GM12878 (cell line): ENCODE results near the gene CYSTM1. TPM values are rescaled to one million over a fixed set of nuclear protein-coding genes. Genes with fewer than 3 reads are reported as not detected.

Experiments
- ATAC-seq: fragments of 200-7000 bp; cut with Tn5 transposase; 3 replicates; pipeline ENCODE4 v1.9.1; 2020; ENCODE audit warnings: mild to moderate bottlenecking, moderate library complexity
- BruUV-seq: library from RNA; stranded (reverse); fragments of 400-500 nt; replicated peaks from 2 replicates; lab custom pipeline; 2021; lab: Mats Ljungman, UMichigan
- CTCF ChIA-PET: fragments of 300-600 bp; sonication (Branson Sonifier 250); formaldehyde crosslinking; extraction: SDS; loops from one replicate; lab custom pipeline; 2021; ENCODE audit warnings: inconsistent platforms; lab: Yijun Ruan, JAX
- POLR2A ChIA-PET: fragments of 350-600 bp; formaldehyde crosslinking; extraction: SDS; loops from one replicate; lab custom pipeline; 2021; ENCODE audit warnings: inconsistent platforms; lab: Charles Lee
- RAD21 ChIA-PET: fragments of 300-600 bp; sonication (Branson Sonifier 250); formaldehyde crosslinking; loops from one replicate; lab custom pipeline; 2023; ENCODE audit warnings: antibody characterized with exemption; ENCODE audit not compliant: unreplicated experiment; lab: Charles Lee
- SMC1A ChIA-PET: fragments of 300-600 bp; sonication (Branson Sonifier 250); formaldehyde crosslinking; loops from one replicate; lab custom pipeline; 2023; ENCODE audit not compliant: unreplicated experiment, uncharacterized antibody; lab: Charles Lee
- DNase-seq: peaks from one replicate; pipeline ENCODE4 v3.0.0-alpha.2; 2011; ENCODE audit warnings: low read depth, low spot score
- FAIRE-seq: peaks from 3 replicates; lab custom pipeline; 2011; peaks lifted over from hg19 to GRCh38; lab: Jason Lieb, UNC
- H2AFZ ChIP-seq: 2 replicates; pipeline ENCODE4 v1.6.0; 2011; ENCODE audit warnings: low read depth, low read length, control low read depth; ENCODE audit not compliant: control insufficient read depth
- H3K27ac ChIP-seq: 2 replicates; pipeline ENCODE4 v1.5.1; 2011; ENCODE audit warnings: control low read depth; ENCODE audit not compliant: control insufficient read depth, insufficient read depth
- H3K27me3 ChIP-seq, 2 experiments: replicated peaks in 1 of 2; 2 replicates each; pipeline versions ENCODE4 v1.6.0 to v1.6.1; 2011; ENCODE audit warnings: low read length in 1 of 2; ENCODE audit not compliant: control insufficient read depth in 2 of 2, insufficient read depth in 2 of 2
- H3K36me3 ChIP-seq, 2 experiments: 2 replicates each; pipeline ENCODE4 v1.5.1; 2011; ENCODE audit warnings: low read length in 1 of 2; ENCODE audit not compliant: control insufficient read depth in 2 of 2, insufficient read depth in 2 of 2
- H3K4me1 ChIP-seq: 2 replicates; pipeline ENCODE4 v1.6.1; 2011; ENCODE audit warnings: mild to moderate bottlenecking, low read length, moderate library complexity, mixed read lengths; ENCODE audit not compliant: control insufficient read depth, insufficient read depth
- H3K4me2 ChIP-seq: 2 replicates; pipeline ENCODE4 v1.6.0; 2011; ENCODE audit warnings: control low read depth; ENCODE audit not compliant: control insufficient read depth, insufficient read depth
- H3K4me3 ChIP-seq: fragments of 200-600 bp; sonication (generic); 2 replicates; pipeline ENCODE4 v1.5.1; 2016
- H3K79me2 ChIP-seq: 2 replicates; pipeline ENCODE4 v1.6.0; 2011; ENCODE audit warnings: low read length; ENCODE audit not compliant: control insufficient read depth, insufficient read depth
- H3K9ac ChIP-seq: 2 replicates; pipeline ENCODE4 v1.8.0; 2011; ENCODE audit warnings: low read length, control low read depth, mixed read lengths; ENCODE audit not compliant: control insufficient read depth, insufficient read depth
- H3K9me3 ChIP-seq: replicated peaks from 3 replicates; pipeline ENCODE4 v1.5.1; 2011; ENCODE audit warnings: mild to moderate bottlenecking, low read length; ENCODE audit not compliant: control insufficient read depth, insufficient read depth
- H4K20me1 ChIP-seq: 2 replicates; pipeline ENCODE4 v1.6.0; 2011; ENCODE audit not compliant: control insufficient read depth, insufficient read depth
- GABPA ChIP-seq: IDR thresholded peaks from 2 replicates; pipeline ENCODE4 v1.6.1; 2014; ENCODE audit warnings: antibody characterized with exemption, low read depth, mild to moderate bottlenecking, inconsistent platforms
- HCFC1 ChIP-seq: fragments of 150-350 bp; IDR thresholded peaks from 2 replicates; pipeline ENCODE4 v1.6.1; 2014; ENCODE audit warnings: low read length
- JUNB ChIP-seq: IDR thresholded peaks from 2 replicates; pipeline ENCODE4 v1.6.1; 2016; ENCODE audit warnings: antibody characterized with exemption, mild to moderate bottlenecking
- KAT2A ChIP-seq: conservative IDR thresholded peaks from 2 replicates; pipeline ENCODE4 v1.6.1; 2011; ENCODE audit warnings: low read depth, low read length; ENCODE audit not compliant: control insufficient read depth
- MYC ChIP-seq: IDR thresholded peaks from 2 replicates; pipeline ENCODE4 v1.6.1; 2011; ENCODE audit warnings: mild to moderate bottlenecking, low read length, moderate library complexity, inconsistent platforms; ENCODE audit not compliant: insufficient read depth, insufficient replicate concordance, insufficient read length, severe bottlenecking
- NFXL1 ChIP-seq: fragments of 450-650 bp; IDR thresholded peaks from 2 replicates; pipeline ENCODE4 v1.6.1; 2017; ENCODE audit warnings: antibody characterized with exemption, mild to moderate bottlenecking, borderline replicate concordance
- PAX5 ChIP-seq: IDR thresholded peaks from 2 replicates; pipeline ENCODE4 v1.6.1; 2011; ENCODE audit warnings: low read depth, low read length, borderline replicate concordance
- RAD21 ChIP-seq: IDR thresholded peaks from 2 replicates; pipeline ENCODE4 v1.6.1; 2011; ENCODE audit warnings: mild to moderate bottlenecking, low read depth, low read length, moderate library complexity; ENCODE audit not compliant: insufficient read depth
- TBL1XR1 ChIP-seq: IDR thresholded peaks from 2 replicates; pipeline ENCODE4 v1.6.1; 2012; ENCODE audit warnings: low read depth, low read length, improper control_type of control experiment
- WGBS: methylation state at CpG from one replicate; pipeline ENCODE4 v1.1.6; 2016; ENCODE audit warnings: low lambda C conversion rate; ENCODE audit not compliant: insufficient replicate concordance, insufficient coverage; ENCODE audit errors: missing lambda C conversion rate; 5-methylcytosine and 5-hydroxymethylcytosine counted together
- in situ Hi-C: fragments of 300-500 bp; cut with MboI; formaldehyde crosslinking; loops from 9 replicates; pipeline ENCODE4 v1.14.3; 2018; ENCODE audit warnings: mixed read lengths
- intact Hi-C: fragments of 100-400 bp; cut with micrococcal nuclease; formaldehyde crosslinking; loops from one replicate; pipeline ENCODE4 v1.14.2; 2022; ENCODE audit not compliant: unreplicated experiment
- polyA plus RNA-seq, 11 experiments: library from polyadenylated mRNA; depleted of rRNA in 4 of 11; unstranded in 6 of 11; stranded (reverse) in 5 of 11; fragments of >200 nt; fragmentation: Nextera tagmentation in 4 of 11; fragmentation: Illumina TruSeq in 1 of 11; extraction: Ambion mirVana in 4 of 11; extraction: Trizol in 1 of 11; gene quantifications; 1 replicate in 1 of 11; 2 replicates in 10 of 11; pipeline versions ENCODE4 v1.2.1 to v1.2.3, GENCODE V29; 2011 to 2016; ENCODE audit warnings: inconsistent platforms in 2 of 11, missing spikeins in 2 of 11, low read depth in 1 of 11
- total RNA-seq, 4 experiments: library from RNA; depleted of rRNA in 3 of 4; stranded (reverse); fragments of >200 nt in 3 of 4; fragmentation: Illumina TruSeq in 1 of 4; extraction: Trizol in 1 of 4; gene quantifications; 2 replicates each; pipeline versions ENCODE4 v1.2.1 to v1.2.3, GENCODE V29; 2013 to 2021
- TF ChIP-seq, protein P1 (sequence below): fragments of 450-650 bp; conservative IDR thresholded peaks from 2 replicates; pipeline ENCODE4 v1.6.1; 2017; ENCODE audit warnings: mild to moderate bottlenecking, moderate library complexity
- TF ChIP-seq, protein P2 (sequence below): fragments of 450-650 bp; formaldehyde crosslinking; IDR thresholded peaks from 2 replicates; pipeline ENCODE4 v1.5.0; 2022; ENCODE audit warnings: mild to moderate bottlenecking, missing genetic modification characterization
- TF ChIP-seq, protein P3 (sequence below): fragments of 450-650 bp; IDR thresholded peaks from 2 replicates; pipeline ENCODE4 v1.6.1; 2016; ENCODE audit warnings: mild to moderate bottlenecking

CYSTM1 gene
- total and polyA plus RNA-seq, 10 of the 15 experiments (the other 5 are each of a cell fraction or from before 2014, with no cell fraction given), result 52.7 to 261 (median 98.7) TPM

DNA sequence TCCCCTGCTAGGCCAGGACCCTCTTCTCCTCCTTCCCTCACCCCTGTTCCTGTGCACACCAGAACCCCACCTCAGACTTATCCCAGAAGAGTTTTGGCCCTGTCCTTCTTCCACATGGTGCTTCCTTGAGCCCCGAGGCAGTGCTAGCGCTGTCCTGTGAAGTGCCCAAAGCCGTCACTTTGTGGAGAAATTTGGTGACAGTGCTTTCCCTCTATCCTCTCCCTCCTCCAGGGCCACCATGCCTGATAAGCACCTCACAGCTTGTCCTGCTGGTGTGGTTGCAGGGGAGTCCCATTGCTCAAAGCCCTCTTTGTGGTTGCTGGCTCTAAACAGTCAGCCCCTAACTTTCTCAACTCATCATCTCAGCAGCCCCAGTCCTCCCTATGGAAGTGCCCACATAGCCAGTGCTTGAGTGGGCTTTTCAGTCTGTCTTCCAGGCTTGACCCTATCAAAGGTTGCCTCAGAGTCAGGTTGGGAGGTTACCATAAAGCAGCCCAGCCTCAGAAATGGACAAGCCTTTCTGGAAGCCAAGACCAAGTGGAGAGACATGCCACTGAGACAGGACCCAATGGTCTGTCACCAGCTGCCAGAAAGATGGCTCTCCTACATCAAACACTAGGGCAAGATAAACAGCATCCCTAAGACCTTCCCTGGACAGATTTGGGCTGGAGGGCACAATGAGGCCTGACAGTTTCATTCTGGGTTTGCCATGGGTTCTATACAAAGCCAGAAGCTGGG lies 31.3 kb upstream of the CYSTM1 start (continued):
- TF ChIP-seq, protein P1, sequence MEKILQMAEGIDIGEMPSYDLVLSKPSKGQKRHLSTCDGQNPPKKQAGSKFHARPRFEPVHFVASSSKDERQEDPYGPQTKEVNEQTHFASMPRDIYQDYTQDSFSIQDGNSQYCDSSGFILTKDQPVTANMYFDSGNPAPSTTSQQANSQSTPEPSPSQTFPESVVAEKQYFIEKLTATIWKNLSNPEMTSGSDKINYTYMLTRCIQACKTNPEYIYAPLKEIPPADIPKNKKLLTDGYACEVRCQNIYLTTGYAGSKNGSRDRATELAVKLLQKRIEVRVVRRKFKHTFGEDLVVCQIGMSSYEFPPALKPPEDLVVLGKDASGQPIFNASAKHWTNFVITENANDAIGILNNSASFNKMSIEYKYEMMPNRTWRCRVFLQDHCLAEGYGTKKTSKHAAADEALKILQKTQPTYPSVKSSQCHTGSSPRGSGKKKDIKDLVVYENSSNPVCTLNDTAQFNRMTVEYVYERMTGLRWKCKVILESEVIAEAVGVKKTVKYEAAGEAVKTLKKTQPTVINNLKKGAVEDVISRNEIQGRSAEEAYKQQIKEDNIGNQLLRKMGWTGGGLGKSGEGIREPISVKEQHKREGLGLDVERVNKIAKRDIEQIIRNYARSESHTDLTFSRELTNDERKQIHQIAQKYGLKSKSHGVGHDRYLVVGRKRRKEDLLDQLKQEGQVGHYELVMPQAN, result no peak
- no peak for TF ChIP-seq JUNB
- TF ChIP-seq KAT2A, result no peak
- no peak for TF ChIP-seq MYC

GRCh38 chr5:140145256-140145655 lies 29.7 kb upstream of the CYSTM1 start:
- 67% methylated on average over 3 of the region's 3 CpGs for WGBS
- CTCF ChIA-PET, result interaction anchor here (0.6 to 19.8 kb wide), 25 partner anchors 9 to 1439 kb away, joined by 3 to 353 read pairs (median 5); partner anchors contain the start of gene NRG2
- BruUV-seq, result no TSS peak
- TF ChIP-seq RAD21 (no peak), NFXL1 (no peak), PAX5 (no peak), TBL1XR1 (no peak), GABPA (no peak), HCFC1 (no peak)
- TF ChIP-seq, protein P2, sequence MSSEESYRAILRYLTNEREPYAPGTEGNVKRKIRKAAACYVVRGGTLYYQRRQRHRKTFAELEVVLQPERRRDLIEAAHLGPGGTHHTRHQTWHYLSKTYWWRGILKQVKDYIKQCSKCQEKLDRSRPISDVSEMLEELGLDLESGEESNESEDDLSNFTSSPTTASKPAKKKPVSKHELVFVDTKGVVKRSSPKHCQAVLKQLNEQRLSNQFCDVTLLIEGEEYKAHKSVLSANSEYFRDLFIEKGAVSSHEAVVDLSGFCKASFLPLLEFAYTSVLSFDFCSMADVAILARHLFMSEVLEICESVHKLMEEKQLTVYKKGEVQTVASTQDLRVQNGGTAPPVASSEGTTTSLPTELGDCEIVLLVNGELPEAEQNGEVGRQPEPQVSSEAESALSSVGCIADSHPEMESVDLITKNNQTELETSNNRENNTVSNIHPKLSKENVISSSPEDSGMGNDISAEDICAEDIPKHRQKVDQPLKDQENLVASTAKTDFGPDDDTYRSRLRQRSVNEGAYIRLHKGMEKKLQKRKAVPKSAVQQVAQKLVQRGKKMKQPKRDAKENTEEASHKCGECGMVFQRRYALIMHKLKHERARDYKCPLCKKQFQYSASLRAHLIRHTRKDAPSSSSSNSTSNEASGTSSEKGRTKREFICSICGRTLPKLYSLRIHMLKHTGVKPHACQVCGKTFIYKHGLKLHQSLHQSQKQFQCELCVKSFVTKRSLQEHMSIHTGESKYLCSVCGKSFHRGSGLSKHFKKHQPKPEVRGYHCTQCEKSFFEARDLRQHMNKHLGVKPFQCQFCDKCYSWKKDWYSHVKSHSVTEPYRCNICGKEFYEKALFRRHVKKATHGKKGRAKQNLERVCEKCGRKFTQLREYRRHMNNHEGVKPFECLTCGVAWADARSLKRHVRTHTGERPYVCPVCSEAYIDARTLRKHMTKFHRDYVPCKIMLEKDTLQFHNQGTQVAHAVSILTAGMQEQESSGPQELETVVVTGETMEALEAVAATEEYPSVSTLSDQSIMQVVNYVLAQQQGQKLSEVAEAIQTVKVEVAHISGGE (CRISPR knock-in tag), result no peak
- TF ChIP-seq, protein P3, sequence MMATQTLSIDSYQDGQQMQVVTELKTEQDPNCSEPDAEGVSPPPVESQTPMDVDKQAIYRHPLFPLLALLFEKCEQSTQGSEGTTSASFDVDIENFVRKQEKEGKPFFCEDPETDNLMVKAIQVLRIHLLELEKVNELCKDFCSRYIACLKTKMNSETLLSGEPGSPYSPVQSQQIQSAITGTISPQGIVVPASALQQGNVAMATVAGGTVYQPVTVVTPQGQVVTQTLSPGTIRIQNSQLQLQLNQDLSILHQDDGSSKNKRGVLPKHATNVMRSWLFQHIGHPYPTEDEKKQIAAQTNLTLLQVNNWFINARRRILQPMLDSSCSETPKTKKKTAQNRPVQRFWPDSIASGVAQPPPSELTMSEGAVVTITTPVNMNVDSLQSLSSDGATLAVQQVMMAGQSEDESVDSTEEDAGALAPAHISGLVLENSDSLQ, result no peak

More at GRCh38 chr5:140145256-140145655, 29.7 kb upstream of the CYSTM1 start:
- Histone ChIP-seq H2AFZ (no peak overlapping the region), H3K9me3 (no peaks in the 10 kb centered on the region), H3K27ac (no peak overlapping the region), H3K4me1 (peaks cover 6% of the 10 kb centered on the region; the same call in 1 of the 2 replicates), H3K36me3 (no peaks in the 10 kb centered on the region), H4K20me1 (peaks cover 4% of the 10 kb centered on the region; the same call in 1 of the 2 replicates), H3K9ac (no peak overlapping the region), H3K4me2 (peak overlapping the region; percentile 43), H3K79me2 (no peaks in the 10 kb centered on the region), H3K27me3 (peaks cover 6% of the 10 kb centered on the region in 2 experiments; a peak in 3 of 4 replicates), H3K4me3 (peak overlapping the region; percentile 23; the same call in 1 of the 2 replicates)
- POLR2A ChIA-PET, result interaction anchor here (1.0 kb wide), 1 partner anchor 14 kb away, joined by 3 read pairs; no protein-coding TSS in a partner anchor
- intact Hi-C loops (loop anchor here (2.0 kb wide), 1 partner anchor 28 kb away; no protein-coding TSS in a partner anchor), in situ Hi-C loops (no loop called here)
- SMC1A ChIA-PET, result interaction anchor here (0.7 to 4.6 kb wide), 9 partner anchors 9 to 79 kb away, joined by 3 to 66 read pairs (median 4); no protein-coding TSS in a partner anchor
- no peak for FAIRE-seq
- RAD21 ChIA-PET, result interaction anchor here (0.7 to 2.6 kb wide), 8 partner anchors 23 to 72 kb away, joined by 3 to 64 read pairs (median 6); no protein-coding TSS in a partner anchor
- no peak for DNase-seq
- ATAC-seq, result no peak
